Endodermal cell (in vitro differentiated cells): ENCODE data around the gene GPR176. TPM values are rescaled to one million over a fixed set of nuclear protein-coding genes. Genes with fewer than 3 reads are reported as not detected.

Experiments used
- DNase-seq: peaks from one replicate; pipeline ENCODE4 v3.0.0-alpha.2; 2017
- H3K27ac ChIP-seq: 2 replicates; pipeline ENCODE4 v1.5.1; 2013; ENCODE audit warnings: mild to moderate bottlenecking, low read depth, low read length, moderate library complexity
- H3K27me3 ChIP-seq: 2 replicates; pipeline ENCODE4 v1.6.1; 2013; ENCODE audit warnings: mild to moderate bottlenecking, low read length, moderate library complexity; ENCODE audit not compliant: insufficient read depth, control insufficient read depth, poor library complexity, severe bottlenecking
- H3K36me3 ChIP-seq: 2 replicates; pipeline ENCODE4 v1.7.0; 2013; ENCODE audit warnings: mild to moderate bottlenecking, low read length, moderate library complexity; ENCODE audit not compliant: control insufficient read depth, insufficient read depth
- H3K4me1 ChIP-seq: one replicate; pipeline ENCODE4 v1.7.0; 2013; ENCODE audit warnings: low read length; ENCODE audit not compliant: control insufficient read depth, insufficient read depth
- H3K4me3 ChIP-seq: 2 replicates; pipeline ENCODE4 v1.5.1; 2013; ENCODE audit warnings: mild to moderate bottlenecking, low read length, moderate library complexity
- H3K9ac ChIP-seq: 2 replicates; pipeline ENCODE4 v1.6.1; 2013; ENCODE audit warnings: mild to moderate bottlenecking, low read length, moderate library complexity; ENCODE audit not compliant: poor library complexity, severe bottlenecking; ENCODE audit errors: extremely low read depth
- H3K9me3 ChIP-seq: 2 replicates; pipeline ENCODE4 v1.6.1; 2013; ENCODE audit warnings: mild to moderate bottlenecking, low read length, moderate library complexity; ENCODE audit not compliant: control insufficient read depth
- H3K27ac Mint-ChIP-seq: 2 replicates; pipeline ENCODE4 v1.8.0; 2020; ENCODE audit warnings: mixed read lengths
- H3K27me3 Mint-ChIP-seq: 2 replicates; pipeline ENCODE4 v1.8.0; 2021; ENCODE audit warnings: mild to moderate bottlenecking, mixed read lengths; ENCODE audit not compliant: insufficient read depth
- H3K36me3 Mint-ChIP-seq: 2 replicates; pipeline ENCODE4 v1.8.0; 2020; ENCODE audit warnings: low read depth, mixed read lengths
- H3K4me1 Mint-ChIP-seq: 2 replicates; pipeline ENCODE4 v1.8.0; 2020; ENCODE audit warnings: mixed read lengths
- H3K4me3 Mint-ChIP-seq: 2 replicates; pipeline ENCODE4 v1.8.0; 2020; ENCODE audit warnings: mild to moderate bottlenecking, moderate library complexity, mixed read lengths
- H3K9me3 Mint-ChIP-seq: 2 replicates; pipeline ENCODE4 v1.8.0; 2020; ENCODE audit warnings: mild to moderate bottlenecking, mixed read lengths
- WGBS, 2 experiments: methylation state at CpG; one replicate each; pipeline versions ENCODE4 v1.1.5 to v1.1.7; 2013; ENCODE audit warnings: missing lambda C conversion rate in 2 of 2, mixed read lengths in 1 of 2; ENCODE audit not compliant: insufficient coverage in 1 of 2, insufficient read length in 1 of 2; 5-methylcytosine and 5-hydroxymethylcytosine counted together
- total RNA-seq, 2 donors: library from RNA; stranded (reverse); fragmentation: NEBNext Ultra II Directional in 1 of 2; extraction: Animal tissue kit (Norgen Biotek cat#: 25700) in 1 of 2; gene quantifications; 2 replicates in 1 of 2; 3 replicates in 1 of 2; pipeline ENCODE4 v1.2.1, GENCODE V29; 2021
- TF ChIP-seq, protein P1 (sequence below): fragments of 200-600 bp; sonication (generic); conservative IDR thresholded peaks from 2 replicates; pipeline ENCODE4 v1.5.0; 2021; ENCODE audit warnings: antibody characterized with exemption, mild to moderate bottlenecking

Gene GPR176
- total RNA-seq, 2 donors from 2014 or later = 26.0 to 31.1 TPM

GRCh38 chr15:39835550-39835949, 84.5 kb downstream of the GPR176 start:
- Mint-ChIP-seq H3K36me3 (peaks cover 14% of the 10 kb centered on the region), H3K27me3 (no peaks in the 10 kb centered on the region), H3K9me3 (peaks cover 17% of the 10 kb centered on the region), H3K4me1 (peaks cover 12% of the 10 kb centered on the region), H3K4me3 (no peak overlapping the region), H3K27ac (no peak overlapping the region)
- Histone ChIP-seq H3K9ac (no peak overlapping the region), H3K9me3 (no peaks in the 10 kb centered on the region), H3K4me3 (no peak overlapping the region), H3K36me3 (no peaks in the 10 kb centered on the region), H3K4me1 (no peaks in the 10 kb centered on the region), H3K27me3 (no peaks in the 10 kb centered on the region), H3K27ac (no peak overlapping the region)
- 98 to 100% methylated on average over 1 to 2 of the region's 2 CpGs for WGBS, 2 experiments
- no peak for DNase-seq
- TF ChIP-seq, protein P1, sequence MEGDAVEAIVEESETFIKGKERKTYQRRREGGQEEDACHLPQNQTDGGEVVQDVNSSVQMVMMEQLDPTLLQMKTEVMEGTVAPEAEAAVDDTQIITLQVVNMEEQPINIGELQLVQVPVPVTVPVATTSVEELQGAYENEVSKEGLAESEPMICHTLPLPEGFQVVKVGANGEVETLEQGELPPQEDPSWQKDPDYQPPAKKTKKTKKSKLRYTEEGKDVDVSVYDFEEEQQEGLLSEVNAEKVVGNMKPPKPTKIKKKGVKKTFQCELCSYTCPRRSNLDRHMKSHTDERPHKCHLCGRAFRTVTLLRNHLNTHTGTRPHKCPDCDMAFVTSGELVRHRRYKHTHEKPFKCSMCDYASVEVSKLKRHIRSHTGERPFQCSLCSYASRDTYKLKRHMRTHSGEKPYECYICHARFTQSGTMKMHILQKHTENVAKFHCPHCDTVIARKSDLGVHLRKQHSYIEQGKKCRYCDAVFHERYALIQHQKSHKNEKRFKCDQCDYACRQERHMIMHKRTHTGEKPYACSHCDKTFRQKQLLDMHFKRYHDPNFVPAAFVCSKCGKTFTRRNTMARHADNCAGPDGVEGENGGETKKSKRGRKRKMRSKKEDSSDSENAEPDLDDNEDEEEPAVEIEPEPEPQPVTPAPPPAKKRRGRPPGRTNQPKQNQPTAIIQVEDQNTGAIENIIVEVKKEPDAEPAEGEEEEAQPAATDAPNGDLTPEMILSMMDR = no peak

DNA sequence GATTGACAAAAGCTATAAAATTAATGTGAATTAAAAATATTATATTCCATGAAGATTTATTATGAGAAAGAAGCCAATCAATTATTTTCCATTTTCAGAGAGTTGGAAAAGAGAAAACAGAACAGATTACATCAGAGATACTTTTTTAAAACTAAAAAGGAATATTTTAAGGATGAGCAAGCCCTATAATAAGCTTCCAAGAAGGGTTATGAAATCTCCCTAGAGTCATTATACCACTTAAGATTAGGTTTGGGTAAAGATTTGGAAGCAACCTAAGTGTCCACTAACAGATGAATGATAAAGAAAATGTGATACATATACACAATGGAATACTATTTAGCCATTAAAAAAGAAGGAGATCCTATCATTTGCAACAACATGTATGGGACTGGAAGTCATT, 85.8 kb downstream of the GPR176 start:
- no peaks in the 10 kb centered on the region for H3K4me1 ChIP-seq
- no peak overlapping the region for H3K27ac ChIP-seq
- no peaks in the 10 kb centered on the region for H3K27me3 ChIP-seq
- Mint-ChIP-seq H3K36me3 (peaks cover 6% of the 10 kb centered on the region), H3K9me3 (peaks cover 8% of the 10 kb centered on the region), H3K27me3 (no peaks in the 10 kb centered on the region), H3K4me3 (no peak overlapping the region), H3K4me1 (peaks cover 12% of the 10 kb centered on the region), H3K27ac (no peak overlapping the region)
- H3K9ac ChIP-seq = no peak overlapping the region
- TF ChIP-seq, protein P1 = no peak
- H3K36me3 ChIP-seq = no peaks in the 10 kb centered on the region
- no peak for DNase-seq
- H3K4me3 ChIP-seq = no peak overlapping the region
- H3K9me3 ChIP-seq = no peaks in the 10 kb centered on the region

GRCh38 chr15:39833515-39833981, 86.5 kb downstream of the GPR176 start:
- TF ChIP-seq, protein P1 = no peak
- H3K9me3 ChIP-seq = no peaks in the 10 kb centered on the region
- Mint-ChIP-seq H3K36me3 (peaks cover under 1% of the 10 kb centered on the region), H3K27ac (no peak overlapping the region), H3K4me3 (no peak overlapping the region), H3K4me1 (peaks cover 18% of the 10 kb centered on the region), H3K9me3 (peaks cover 1% of the 10 kb centered on the region), H3K27me3 (no peaks in the 10 kb centered on the region)
- 55 to 93% methylated on average over 3 of the region's 3 CpGs for WGBS, 2 experiments
- H3K9ac ChIP-seq = no peak overlapping the region
- no peak overlapping the region for H3K27ac ChIP-seq
- DNase-seq = no peak
- no peak overlapping the region for H3K4me3 ChIP-seq
- no peaks in the 10 kb centered on the region for H3K36me3 ChIP-seq
- no peaks in the 10 kb centered on the region for H3K4me1 ChIP-seq
- H3K27me3 ChIP-seq = no peaks in the 10 kb centered on the region
